ENCODE measurements around the gene ARMH2.

DNA sequence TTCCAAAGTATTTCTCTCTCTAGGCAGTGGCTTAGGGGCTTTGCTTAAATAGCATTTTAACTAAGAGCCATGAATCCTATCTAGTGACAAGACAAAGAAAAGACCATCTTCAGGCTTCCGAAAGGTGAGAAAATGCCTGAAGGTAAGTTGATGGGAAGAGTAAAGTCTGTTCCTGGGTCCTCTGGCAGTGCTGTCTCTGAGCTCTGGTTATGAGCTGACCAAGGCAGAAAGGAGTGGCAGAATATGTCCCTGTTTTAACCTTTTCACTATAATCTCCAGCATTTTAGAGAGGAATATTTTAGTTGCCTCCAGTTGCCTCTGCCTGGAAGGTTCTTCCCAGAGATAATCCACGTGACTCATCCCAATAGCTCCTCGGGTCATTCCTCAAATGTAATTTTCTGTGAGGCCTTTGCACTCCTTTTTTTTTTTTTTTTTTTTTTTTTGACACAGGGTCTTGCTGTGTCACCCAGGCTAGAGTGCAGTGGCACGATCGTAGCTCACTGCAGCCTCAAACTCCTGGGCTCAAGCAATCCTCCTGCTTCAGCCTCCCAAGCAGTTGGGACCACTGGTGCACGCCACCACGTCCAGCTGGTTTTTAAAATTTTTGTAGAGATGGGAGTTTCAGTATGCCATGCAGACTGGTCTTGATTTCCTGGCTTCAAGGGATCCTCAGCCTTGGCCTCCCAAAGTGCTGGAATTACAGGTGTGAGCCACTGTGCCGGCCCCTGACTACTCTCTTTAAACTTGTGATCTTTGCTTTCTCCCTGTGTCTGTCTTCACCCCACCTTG lies 3.7 kb upstream of the ARMH2 start:
- TF ChIP-seq, protein P1, sequence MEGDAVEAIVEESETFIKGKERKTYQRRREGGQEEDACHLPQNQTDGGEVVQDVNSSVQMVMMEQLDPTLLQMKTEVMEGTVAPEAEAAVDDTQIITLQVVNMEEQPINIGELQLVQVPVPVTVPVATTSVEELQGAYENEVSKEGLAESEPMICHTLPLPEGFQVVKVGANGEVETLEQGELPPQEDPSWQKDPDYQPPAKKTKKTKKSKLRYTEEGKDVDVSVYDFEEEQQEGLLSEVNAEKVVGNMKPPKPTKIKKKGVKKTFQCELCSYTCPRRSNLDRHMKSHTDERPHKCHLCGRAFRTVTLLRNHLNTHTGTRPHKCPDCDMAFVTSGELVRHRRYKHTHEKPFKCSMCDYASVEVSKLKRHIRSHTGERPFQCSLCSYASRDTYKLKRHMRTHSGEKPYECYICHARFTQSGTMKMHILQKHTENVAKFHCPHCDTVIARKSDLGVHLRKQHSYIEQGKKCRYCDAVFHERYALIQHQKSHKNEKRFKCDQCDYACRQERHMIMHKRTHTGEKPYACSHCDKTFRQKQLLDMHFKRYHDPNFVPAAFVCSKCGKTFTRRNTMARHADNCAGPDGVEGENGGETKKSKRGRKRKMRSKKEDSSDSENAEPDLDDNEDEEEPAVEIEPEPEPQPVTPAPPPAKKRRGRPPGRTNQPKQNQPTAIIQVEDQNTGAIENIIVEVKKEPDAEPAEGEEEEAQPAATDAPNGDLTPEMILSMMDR (IDR thresholded peaks at IDR 0.05) = no peak
- no peak for TF ChIP-seq POLR2A (IDR thresholded peaks at IDR 0.05)

Data from stomach (tissue), 4 donors.